NB4 (cell line): Measurements from ENCODE around the gene RFPL1.
A peak's percentile ranks its signal among the peaks of the same experiment; 100 is the strongest.
"Not testable (repeated sequence)": the region's sequence is repeated elsewhere in the genome, so short reads cannot be mapped to it uniquely, and the experiment has no call there.

ENCODE experiments used
- DNase-seq: peaks from one replicate; pipeline ENCODE4 v3.0.0; 2010; ENCODE audit warnings: low read depth
- H3K4me3 ChIP-seq: one replicate; pipeline ENCODE4 v1.5.1; 2011; ENCODE audit warnings: mild to moderate bottlenecking, low read depth, low read length, moderate library complexity
- CTCF ChIP-seq: IDR thresholded peaks from one replicate; pipeline ENCODE4 v1.5.1; 2012; ENCODE audit warnings: low read depth, low read length
- MAX ChIP-seq: IDR thresholded peaks from 2 replicates; pipeline ENCODE4 v1.6.1; 2011; ENCODE audit warnings: low read depth, low read length
- MYC ChIP-seq: IDR thresholded peaks from 2 replicates; pipeline ENCODE4 v1.6.1; 2011; ENCODE audit warnings: low read depth, low read length
- POLR2A ChIP-seq: IDR thresholded peaks from 2 replicates; pipeline ENCODE4 v1.6.1; 2011; ENCODE audit warnings: mild to moderate bottlenecking; ENCODE audit not compliant: insufficient read length; ENCODE audit errors: extremely low read depth

The RFPL1 gene

GRCh38 chr22:29414951-29415591, 23.3 kb upstream of the RFPL1 start:
- TF ChIP-seq MAX = 0 out of 2 replicates have a peak, but pooled peaks have one; percentile 1
- H3K4me3 ChIP-seq = peak overlapping the region; percentile 71
- DNase-seq = peak; percentile 47

GRCh38 chr22:29418704-29419103, 19.7 kb upstream of the RFPL1 start:
- not testable (repeated sequence) for H3K4me3 ChIP-seq, DNase-seq

- no peak overlapping the region for H3K4me3 ChIP-seq
- TF ChIP-seq MYC = no peak
- no peak for TF ChIP-seq POLR2A
- TF ChIP-seq CTCF = no peak
- no peak for TF ChIP-seq MAX
- no peak for DNase-seq
These were observed 11.9 kb upstream of the RFPL1 start for GRCh38 chr22:29426476-29426875.

GRCh38 chr22:29427176-29427760, 11.1 kb upstream of the RFPL1 start:
- H3K4me3 ChIP-seq = no peak overlapping the region
- no peak for DNase-seq
- TF ChIP-seq CTCF (no peak), MAX (no peak), POLR2A (no peak), MYC (no peak)

- no peak for DNase-seq
- no peak overlapping the region for H3K4me3 ChIP-seq
- TF ChIP-seq MAX = no peak
These were observed 6.4 kb upstream of the RFPL1 start for GRCh38 chr22:29431986-29432385.

GRCh38 chr22:29433856-29434255, 4.5 kb upstream of the RFPL1 start:
- no peak for DNase-seq
- TF ChIP-seq CTCF = no peak
- TF ChIP-seq MYC = no peak
- no peak for TF ChIP-seq MAX
- TF ChIP-seq POLR2A = no peak
- H3K4me3 ChIP-seq = no peak overlapping the region

- TF ChIP-seq CTCF (no peak), MAX (no peak), POLR2A (no peak), MYC (no peak)
- no peak overlapping the region for H3K4me3 ChIP-seq
- DNase-seq = no peak
These were observed 4.1 kb upstream of the RFPL1 start for GRCh38 chr22:29434288-29434687.
